HL-60 (cell line): ENCODE data around the gene AFF1.
A peak's percentile ranks its signal among the peaks of the same experiment; 100 is the strongest.

Experiments
- DNase-seq, 2 experiments: peaks; one replicate each; pipeline ENCODE4 v3.0.0-alpha.2; 2010 to 2020; ENCODE audit warnings: low read depth in 1 of 2, low spot score in 1 of 2
- H3K27ac ChIP-seq: fragments of 250-450 bp; sonication (Bioruptor Pico); replicated peaks from 2 replicates; pipeline ENCODE4 v1.5.1; 2020; ENCODE audit warnings: mild to moderate bottlenecking, moderate library complexity
- H3K27me3 ChIP-seq: fragments of 250-450 bp; sonication (Bioruptor Pico); 2 replicates; pipeline ENCODE4 v1.5.1; 2021; ENCODE audit warnings: mild to moderate bottlenecking, moderate library complexity; ENCODE audit not compliant: insufficient read depth, poor library complexity, severe bottlenecking
- H3K4me3 ChIP-seq: replicated peaks from 2 replicates; pipeline ENCODE4 v1.5.1; 2011; ENCODE audit warnings: mild to moderate bottlenecking, control low read depth, low read length; ENCODE audit not compliant: insufficient read depth
- CTCF ChIP-seq: IDR thresholded peaks from one replicate; pipeline ENCODE4 v1.5.1; 2011; ENCODE audit warnings: low read length, control low read depth, inconsistent platforms; ENCODE audit not compliant: insufficient read depth
- GABPA ChIP-seq: IDR thresholded peaks from 2 replicates; pipeline ENCODE4 v1.6.1; 2012; ENCODE audit warnings: low read depth
- POLR2AphosphoS5 ChIP-seq: IDR thresholded peaks from 2 replicates; pipeline ENCODE4 v1.6.1; 2012; ENCODE audit warnings: low read depth
- REST ChIP-seq: IDR thresholded peaks from 2 replicates; pipeline ENCODE4 v1.6.1; 2012; ENCODE audit warnings: low read depth; ENCODE audit not compliant: insufficient replicate concordance
- SPI1 ChIP-seq: IDR thresholded peaks from 2 replicates; pipeline ENCODE4 v1.6.1; 2012; ENCODE audit warnings: low read depth, mild to moderate bottlenecking, borderline replicate concordance

Gene AFF1

DNA sequence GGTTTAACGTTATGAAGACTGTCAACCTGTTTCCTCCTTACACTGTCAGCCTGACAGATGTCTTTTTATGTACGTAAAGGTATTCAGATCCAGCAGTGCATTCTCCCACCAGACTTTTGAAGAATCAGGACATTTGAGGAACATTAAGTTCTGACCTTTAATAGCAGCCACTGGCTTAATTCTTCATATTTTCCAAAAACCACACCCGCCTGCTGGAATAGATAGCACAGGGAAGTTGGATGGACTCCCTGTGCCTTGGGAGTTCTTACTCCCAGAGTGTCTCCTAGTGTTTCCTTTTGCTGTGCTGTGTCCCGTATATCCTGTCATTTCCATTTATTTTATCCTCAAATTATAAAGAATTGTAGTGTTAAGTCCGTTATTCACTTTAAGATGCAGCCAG is 94.5 kb downstream of the AFF1 start:
- Histone ChIP-seq H3K4me3 (no peak overlapping the region), H3K27me3 (no peaks in the 10 kb centered on the region), H3K27ac (no peak overlapping the region)
- no peak for TF ChIP-seq POLR2AphosphoS5
- TF ChIP-seq GABPA: no peak
- no peak for TF ChIP-seq REST
- TF ChIP-seq SPI1: no peak
- TF ChIP-seq CTCF: no peak
- DNase-seq: no peak

DNA sequence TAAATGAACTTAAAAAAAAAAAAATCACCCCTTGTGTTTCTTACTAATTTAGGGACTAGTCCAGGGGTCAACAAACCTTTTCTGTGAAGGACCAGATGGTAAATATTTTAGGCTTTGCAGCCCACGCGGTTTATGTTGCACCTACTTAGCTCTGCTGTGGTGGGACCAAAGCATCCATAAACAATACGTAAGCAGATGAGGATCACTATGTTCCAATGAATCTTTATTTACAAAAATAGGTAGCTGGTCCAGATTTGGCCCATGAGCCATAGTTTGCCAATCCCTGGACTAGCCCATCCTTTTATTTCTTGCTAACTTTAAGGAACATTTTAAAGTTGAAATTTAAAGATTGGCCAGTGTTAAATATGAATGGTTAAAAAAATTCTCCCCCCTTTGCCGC is 95.3 kb downstream of the AFF1 start:
- no peak for DNase-seq
- Histone ChIP-seq H3K27me3 (no peaks in the 10 kb centered on the region), H3K4me3 (no peak overlapping the region), H3K27ac (no peak overlapping the region)
- no peak for TF ChIP-seq CTCF
- no peak for TF ChIP-seq GABPA
- TF ChIP-seq REST: no peak
- TF ChIP-seq SPI1: no peak
- no peak for TF ChIP-seq POLR2AphosphoS5

GRCh38 chr4:87030755-87031441 is 96.1 kb downstream of the AFF1 start:
- Histone ChIP-seq H3K27me3 (no peaks in the 10 kb centered on the region), H3K27ac (no peak overlapping the region), H3K4me3 (no peak overlapping the region)
- TF ChIP-seq SPI1 (peak; percentile 65; the same call in 1 of the 2 replicates), CTCF (no peak)
- no peak for DNase-seq

DNA sequence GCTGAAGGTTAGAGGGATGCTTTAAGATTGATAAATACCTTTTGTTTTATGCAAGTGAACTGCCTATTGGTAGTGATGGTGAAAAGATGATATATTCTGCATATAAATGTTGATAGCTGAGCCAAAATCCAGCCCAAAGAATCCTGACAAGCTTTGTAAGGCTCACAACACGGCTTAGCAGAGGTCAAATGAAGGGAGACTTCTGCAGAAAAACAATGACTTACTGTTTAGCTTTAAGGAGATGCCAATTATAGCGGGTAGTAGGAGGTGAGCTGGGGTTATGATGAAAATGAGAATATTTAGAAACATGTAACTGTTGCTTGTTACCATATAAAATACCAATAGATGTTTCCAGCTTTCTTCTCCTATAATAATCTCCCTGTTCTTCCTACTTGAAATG is 97.1 kb downstream of the AFF1 start:
- Histone ChIP-seq H3K4me3 (no peak overlapping the region), H3K27me3 (no peaks in the 10 kb centered on the region), H3K27ac (no peak overlapping the region)
- DNase-seq: no peak
- TF ChIP-seq GABPA (no peak), POLR2AphosphoS5 (no peak), CTCF (no peak), REST (no peak), SPI1 (no peak)
